Measurements from ENCODE around the gene IGF2BP2.

DNA sequence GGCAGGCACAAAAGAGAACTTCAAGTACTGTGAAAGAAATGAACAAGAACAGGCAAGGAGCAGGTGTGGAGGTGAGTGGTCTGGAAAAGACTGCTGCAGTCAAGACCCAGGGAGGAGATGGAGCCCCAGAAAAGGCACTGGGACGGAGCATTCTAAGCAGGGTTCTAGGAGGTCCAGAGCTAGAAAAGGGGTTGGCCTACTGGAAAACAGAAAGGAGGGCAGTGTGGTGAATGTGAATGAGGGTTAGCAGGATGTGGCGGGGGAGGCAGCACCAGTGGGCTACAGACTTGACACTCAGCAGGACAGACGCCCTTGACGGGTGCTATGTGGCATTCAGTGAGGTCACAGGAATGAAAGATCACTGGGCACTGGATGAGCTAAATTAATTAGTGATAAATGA is 163.1 kb downstream of the IGF2BP2 start:
- TF ChIP-seq POLR2AphosphoS5 (IDR thresholded peaks at IDR 0.05; ENCODE audit: low read depth, low read length) (no peak), POLR2A (IDR thresholded peaks at IDR 0.05; ENCODE audit: low read depth, low read length) (no peak), TAF1 (IDR thresholded peaks at IDR 0.05; ENCODE audit: borderline replicate concordance, low read depth, low read length) (no peak)

All from GM12892 (cell line).